DOHH2 (cell line): Measurements from ENCODE around the gene SETD3.

Source experiments
- EZH2phosphoT487 ChIP-seq: fragments of 200-600 bp; sonication (generic); IDR thresholded peaks from 2 replicates; pipeline ENCODE4 v1.6.1; 2017; ENCODE audit warnings: borderline replicate concordance, mild to moderate bottlenecking, antibody characterized with exemption, low read length, moderate library complexity, mixed read lengths
- TF ChIP-seq, protein P1 (sequence below): fragments of 200-600 bp; sonication (generic); IDR thresholded peaks from one replicate; pipeline ENCODE4 v1.5.1; 2014; ENCODE audit warnings: antibody characterized with exemption, mild to moderate bottlenecking, low read depth, low read length; ENCODE audit not compliant: poor library complexity, severe bottlenecking

GRCh38 chr14:99360774-99361595 is 119.7 kb downstream of the SETD3 start:
- TF ChIP-seq, protein P1, sequence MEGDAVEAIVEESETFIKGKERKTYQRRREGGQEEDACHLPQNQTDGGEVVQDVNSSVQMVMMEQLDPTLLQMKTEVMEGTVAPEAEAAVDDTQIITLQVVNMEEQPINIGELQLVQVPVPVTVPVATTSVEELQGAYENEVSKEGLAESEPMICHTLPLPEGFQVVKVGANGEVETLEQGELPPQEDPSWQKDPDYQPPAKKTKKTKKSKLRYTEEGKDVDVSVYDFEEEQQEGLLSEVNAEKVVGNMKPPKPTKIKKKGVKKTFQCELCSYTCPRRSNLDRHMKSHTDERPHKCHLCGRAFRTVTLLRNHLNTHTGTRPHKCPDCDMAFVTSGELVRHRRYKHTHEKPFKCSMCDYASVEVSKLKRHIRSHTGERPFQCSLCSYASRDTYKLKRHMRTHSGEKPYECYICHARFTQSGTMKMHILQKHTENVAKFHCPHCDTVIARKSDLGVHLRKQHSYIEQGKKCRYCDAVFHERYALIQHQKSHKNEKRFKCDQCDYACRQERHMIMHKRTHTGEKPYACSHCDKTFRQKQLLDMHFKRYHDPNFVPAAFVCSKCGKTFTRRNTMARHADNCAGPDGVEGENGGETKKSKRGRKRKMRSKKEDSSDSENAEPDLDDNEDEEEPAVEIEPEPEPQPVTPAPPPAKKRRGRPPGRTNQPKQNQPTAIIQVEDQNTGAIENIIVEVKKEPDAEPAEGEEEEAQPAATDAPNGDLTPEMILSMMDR: no peak
- TF ChIP-seq EZH2phosphoT487: no peak
